ENCODE results near the gene PROCA1.

DNA sequence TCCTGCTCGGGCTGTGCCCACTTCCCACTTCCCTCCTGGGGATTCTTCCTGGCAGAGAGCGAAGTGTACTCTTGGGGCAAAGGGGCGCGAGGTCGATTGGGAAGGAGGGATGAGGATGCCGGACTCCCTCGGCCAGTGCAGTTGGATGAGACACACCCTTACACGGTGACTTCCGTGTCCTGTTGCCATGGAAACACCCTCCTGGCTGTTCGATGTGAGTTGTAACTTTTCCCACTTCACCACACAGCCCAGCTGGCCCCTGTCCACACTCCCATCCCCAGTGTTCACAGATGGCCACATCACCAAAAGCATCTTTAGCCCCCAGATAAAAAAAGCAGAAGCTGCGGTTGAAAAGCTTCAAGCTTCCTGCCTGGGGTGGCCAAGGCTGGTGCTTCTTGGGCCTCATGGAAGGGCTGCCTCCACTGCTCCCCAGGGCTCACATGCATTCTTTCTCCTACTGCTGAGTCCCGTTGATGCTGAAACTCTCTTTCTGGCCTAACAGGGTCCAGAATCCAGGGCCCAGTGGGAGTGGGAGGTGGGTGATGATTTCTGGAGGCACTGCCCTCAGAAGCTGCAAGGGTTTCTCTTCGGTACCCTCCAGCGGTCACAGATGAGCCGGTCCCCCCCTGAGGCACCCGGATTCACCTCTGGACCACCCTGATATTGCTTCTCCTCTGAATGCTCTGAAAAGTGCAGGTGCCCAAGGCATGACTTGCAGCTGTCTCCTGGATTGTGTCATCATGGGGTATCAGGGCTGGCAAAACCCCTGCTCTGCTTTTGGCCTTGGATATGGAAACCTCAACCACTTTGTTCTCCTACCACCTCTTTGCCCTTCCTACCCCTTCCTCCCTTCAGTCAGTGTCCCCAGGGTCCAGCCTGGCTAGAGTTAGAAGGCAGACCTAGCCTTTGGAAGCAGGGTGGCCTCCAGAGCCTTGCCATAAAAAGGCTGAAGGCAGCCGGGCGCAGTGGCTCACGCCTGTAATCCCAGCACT is 30.0 kb upstream of the PROCA1 start:
- TF ChIP-seq, protein P1, sequence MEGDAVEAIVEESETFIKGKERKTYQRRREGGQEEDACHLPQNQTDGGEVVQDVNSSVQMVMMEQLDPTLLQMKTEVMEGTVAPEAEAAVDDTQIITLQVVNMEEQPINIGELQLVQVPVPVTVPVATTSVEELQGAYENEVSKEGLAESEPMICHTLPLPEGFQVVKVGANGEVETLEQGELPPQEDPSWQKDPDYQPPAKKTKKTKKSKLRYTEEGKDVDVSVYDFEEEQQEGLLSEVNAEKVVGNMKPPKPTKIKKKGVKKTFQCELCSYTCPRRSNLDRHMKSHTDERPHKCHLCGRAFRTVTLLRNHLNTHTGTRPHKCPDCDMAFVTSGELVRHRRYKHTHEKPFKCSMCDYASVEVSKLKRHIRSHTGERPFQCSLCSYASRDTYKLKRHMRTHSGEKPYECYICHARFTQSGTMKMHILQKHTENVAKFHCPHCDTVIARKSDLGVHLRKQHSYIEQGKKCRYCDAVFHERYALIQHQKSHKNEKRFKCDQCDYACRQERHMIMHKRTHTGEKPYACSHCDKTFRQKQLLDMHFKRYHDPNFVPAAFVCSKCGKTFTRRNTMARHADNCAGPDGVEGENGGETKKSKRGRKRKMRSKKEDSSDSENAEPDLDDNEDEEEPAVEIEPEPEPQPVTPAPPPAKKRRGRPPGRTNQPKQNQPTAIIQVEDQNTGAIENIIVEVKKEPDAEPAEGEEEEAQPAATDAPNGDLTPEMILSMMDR (IDR thresholded peaks at IDR 0.05): no peak
- TF ChIP-seq POLR2A (IDR thresholded peaks at IDR 0.05): no peak

Measured in prostate gland (tissue), 2 donors.